Choroid plexus epithelial cell (primary cell): Measurements from ENCODE around the gene RUFY3.
"Not testable (repeated sequence)": the region's sequence is repeated elsewhere in the genome, so short reads cannot be mapped to it uniquely, and the experiment has no call there.

Source experiments
- DNase-seq: peaks from one replicate; pipeline ENCODE4 v3.0.0-alpha.2; 2010; ENCODE audit warnings: low read depth
- H3K4me3 ChIP-seq: 2 replicates; pipeline ENCODE4 v1.5.1; 2011; ENCODE audit warnings: low read depth, mild to moderate bottlenecking, control low read depth, low read length, moderate library complexity
- TF ChIP-seq, protein P1 (sequence below): conservative IDR thresholded peaks from 2 replicates; pipeline ENCODE4 v1.5.1; 2011; ENCODE audit warnings: low read depth, mild to moderate bottlenecking, control low read depth, inconsistent platforms, low read length, moderate library complexity

The RUFY3 gene

DNA sequence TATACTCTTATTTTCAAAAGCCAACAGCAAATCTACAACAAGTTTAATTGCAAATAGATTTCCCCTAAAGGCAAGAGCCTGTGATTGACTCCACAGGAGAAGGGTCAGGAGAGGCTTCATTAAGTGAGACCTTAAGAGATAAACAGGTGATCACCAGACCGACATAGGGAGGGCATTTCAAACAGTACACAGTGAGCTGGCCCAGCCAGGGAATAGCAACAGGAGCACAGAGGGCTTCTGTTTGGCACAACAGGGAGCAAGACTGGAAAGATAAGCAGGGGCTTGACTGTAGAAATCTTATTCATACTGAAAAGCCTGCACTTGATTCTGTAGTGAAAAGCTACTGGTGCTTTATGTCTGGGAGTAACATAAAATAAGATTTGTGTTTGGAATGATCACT, 3.9 kb downstream of the RUFY3 start:
- DNase-seq = no peak
- no peak overlapping the region for H3K4me3 ChIP-seq
- TF ChIP-seq, protein P1, sequence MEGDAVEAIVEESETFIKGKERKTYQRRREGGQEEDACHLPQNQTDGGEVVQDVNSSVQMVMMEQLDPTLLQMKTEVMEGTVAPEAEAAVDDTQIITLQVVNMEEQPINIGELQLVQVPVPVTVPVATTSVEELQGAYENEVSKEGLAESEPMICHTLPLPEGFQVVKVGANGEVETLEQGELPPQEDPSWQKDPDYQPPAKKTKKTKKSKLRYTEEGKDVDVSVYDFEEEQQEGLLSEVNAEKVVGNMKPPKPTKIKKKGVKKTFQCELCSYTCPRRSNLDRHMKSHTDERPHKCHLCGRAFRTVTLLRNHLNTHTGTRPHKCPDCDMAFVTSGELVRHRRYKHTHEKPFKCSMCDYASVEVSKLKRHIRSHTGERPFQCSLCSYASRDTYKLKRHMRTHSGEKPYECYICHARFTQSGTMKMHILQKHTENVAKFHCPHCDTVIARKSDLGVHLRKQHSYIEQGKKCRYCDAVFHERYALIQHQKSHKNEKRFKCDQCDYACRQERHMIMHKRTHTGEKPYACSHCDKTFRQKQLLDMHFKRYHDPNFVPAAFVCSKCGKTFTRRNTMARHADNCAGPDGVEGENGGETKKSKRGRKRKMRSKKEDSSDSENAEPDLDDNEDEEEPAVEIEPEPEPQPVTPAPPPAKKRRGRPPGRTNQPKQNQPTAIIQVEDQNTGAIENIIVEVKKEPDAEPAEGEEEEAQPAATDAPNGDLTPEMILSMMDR = no peak

DNA sequence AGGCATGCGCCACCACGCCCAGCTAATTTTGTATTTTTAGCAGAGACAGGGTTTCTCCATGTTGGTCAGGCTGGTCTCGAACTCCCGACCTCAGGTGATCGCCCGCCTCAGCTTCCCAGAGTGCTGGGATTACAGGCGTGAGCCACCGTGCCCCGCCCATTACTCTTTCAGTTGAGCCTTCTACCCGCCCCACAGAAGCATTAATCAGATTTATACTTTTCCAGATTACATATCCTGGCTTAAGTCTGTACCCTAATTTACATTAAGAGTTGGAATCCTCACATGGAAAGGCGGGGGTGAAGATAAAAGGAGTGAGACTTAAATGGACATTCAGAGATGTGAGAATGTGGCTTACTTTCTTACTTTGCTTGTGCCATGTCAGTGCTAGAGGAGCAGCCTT, 4.8 kb downstream of the RUFY3 start:
- H3K4me3 ChIP-seq = not testable (repeated sequence)

DNA sequence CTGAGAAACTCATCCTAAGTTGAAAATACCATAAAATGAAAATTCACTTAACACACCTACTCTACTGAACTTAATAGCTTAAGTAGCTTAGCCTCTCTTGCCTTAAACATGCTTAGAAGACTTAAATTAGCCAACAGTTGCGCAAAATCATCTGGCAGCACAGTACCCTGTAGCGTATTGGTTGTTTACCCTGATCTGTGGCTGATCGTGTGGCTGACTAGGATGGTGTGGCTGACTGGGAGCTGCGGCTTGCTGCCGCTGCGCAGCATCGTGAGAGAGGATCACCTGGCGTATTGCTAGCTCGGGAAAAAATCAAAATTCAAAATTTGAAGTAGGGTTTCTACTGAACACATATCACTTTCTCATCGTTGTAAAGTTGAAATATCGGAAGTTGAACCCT, 6.3 kb downstream of the RUFY3 start:
- TF ChIP-seq, protein P1 = no peak
- DNase-seq = no peak
- H3K4me3 ChIP-seq = no peak overlapping the region

More for the DNA sequence above, 4.8 kb downstream of the RUFY3 start:
- not testable (repeated sequence) for DNase-seq

DNA sequence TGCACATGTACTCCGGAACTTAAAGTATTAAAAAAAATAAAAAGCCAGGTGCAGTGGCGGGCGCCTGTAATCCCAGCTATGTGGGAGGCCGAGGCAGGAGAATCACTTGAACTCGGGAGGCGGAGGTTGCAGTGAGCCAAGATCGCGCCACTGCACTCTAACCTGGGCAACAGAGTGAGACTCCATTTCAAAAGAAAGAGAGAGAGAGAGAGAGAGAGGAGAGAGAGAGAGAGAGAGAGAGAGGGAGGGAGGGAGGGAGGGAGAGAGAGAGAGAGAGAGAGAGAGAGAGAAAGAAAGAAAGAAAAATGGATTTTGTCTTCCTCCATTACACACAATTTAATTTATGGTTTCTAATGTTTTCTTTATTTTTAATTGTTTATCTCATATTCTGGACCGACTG, 11.1 kb downstream of the RUFY3 start:
- not testable (repeated sequence) for DNase-seq, H3K4me3 ChIP-seq

DNA sequence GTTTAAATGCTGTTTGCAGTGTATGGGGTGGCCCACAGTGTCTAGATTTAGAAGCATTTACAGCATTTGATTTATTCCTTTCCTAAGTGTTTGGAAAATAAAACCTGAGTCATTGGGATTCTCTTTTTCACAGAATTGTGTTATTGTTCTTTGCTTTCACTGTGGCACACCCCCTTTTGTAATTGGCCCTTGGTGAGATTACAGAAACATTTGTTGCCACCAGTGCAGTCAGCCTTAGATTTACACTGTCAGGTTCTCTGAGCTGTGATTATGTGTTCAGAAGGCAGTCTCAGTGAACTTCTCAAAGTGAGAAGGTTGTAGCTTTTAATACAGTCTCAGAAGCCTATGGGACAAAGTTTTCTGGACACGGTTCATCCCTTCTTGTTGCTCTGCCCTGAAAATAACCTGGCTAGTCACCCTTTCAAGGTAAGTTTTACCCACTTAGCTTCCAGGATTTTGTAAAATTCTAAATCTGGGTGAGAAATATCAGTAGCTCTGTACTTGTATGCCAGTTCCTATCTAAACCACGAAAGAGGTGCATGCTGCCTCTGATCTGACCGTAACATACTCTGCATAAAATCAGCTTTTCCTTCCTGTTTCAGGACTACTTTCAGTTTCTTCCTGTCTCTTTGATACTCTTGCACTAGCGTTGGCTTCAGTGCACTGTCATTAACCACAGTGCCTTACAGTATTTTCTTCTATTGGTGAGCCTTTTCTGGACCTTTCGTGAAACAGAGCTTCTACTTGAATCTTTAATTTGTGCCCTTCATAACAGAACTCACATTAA, 12.6 kb downstream of the RUFY3 start:
- DNase-seq = peak; percentile 68
- TF ChIP-seq, protein P1 = no peak
- peak overlapping the region; percentile 45 for H3K4me3 ChIP-seq

DNA sequence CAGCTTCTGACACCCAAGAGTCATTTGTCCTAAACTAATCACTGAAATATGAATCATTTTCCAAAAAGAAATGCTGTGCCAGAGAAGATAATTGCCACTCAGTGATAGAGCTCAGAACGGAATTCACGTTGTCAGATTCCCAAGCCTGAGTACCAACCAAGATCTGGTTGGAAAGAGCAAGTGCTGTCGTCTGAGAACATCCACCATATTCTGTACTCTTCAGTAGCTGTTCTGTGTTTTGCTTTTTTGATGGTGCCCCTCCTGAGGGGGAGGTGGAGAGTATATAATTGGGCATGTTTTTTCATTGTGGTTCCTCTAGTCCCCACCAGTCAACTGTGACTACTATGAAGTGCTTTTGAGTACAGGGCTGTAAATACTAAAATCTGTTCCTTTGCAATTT, 13.2 kb downstream of the RUFY3 start:
- DNase-seq = no peak
- TF ChIP-seq, protein P1 = no peak
- peak overlapping the region; percentile 45 for H3K4me3 ChIP-seq

DNA sequence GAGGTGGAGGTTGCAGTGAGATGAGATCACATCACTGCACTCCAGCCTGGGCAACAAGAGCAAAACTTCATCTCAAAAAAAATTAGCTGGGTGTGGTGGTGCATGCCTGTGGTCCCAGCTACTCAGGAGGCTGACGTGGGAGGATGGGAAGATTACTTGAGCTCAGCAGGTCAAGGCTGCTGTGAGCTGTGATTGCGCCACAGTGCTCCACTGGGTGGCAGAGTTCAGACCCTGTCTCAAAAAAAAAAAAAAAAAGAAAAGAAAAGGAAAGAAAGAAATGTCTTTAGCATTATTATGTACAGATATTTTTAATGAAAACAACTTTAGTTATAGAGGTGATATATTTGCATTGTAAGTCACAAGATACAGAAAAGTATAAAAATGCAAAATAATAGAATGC, 14.2 kb downstream of the RUFY3 start:
- DNase-seq = peak; percentile 82
- not testable (repeated sequence) for H3K4me3 ChIP-seq

DNA sequence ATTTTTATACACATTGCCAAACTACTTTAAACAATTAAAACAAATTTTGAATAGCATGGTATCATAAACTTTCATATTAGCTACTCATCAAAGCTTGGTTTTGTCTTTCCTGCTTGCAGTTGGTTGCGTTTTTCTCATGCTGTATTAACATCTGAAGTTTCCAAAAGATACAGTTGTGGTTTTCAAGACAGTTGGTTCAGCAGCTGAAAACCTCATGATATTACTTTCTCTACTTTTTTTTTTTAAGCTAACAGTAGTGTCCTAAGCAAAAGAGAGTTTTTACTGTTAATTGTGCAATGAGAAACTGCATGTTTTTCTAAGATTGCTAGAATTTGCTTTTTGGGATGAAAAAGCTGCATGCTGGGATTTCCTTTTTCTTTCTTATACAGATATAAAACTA, 15.2 kb downstream of the RUFY3 start:
- peak; percentile 56 for DNase-seq
- TF ChIP-seq, protein P1 = no peak
- H3K4me3 ChIP-seq = no peak overlapping the region

DNA sequence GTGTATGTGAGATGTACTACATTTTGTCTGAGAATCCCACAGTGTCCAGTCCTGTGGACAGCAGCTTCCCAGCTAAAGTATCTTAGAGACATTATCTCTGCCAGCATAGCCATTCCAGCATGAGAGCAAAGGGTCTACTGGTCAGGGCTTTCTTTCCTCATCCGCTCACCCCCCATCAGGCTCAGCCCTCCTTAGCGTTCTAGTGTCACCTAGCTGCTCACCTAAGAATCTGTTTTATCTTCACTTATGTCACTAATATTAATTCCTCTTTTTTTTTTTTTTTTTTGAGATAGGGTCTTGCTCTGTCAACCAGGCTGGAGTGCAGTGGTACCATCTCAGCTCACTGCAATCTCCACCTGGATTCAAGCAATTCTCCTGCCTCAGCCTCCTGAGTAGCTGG, 15.6 kb downstream of the RUFY3 start:
- TF ChIP-seq, protein P1 = no peak

More for the DNA sequence above, 15.6 kb downstream of the RUFY3 start:
- H3K4me3 ChIP-seq = no peak overlapping the region
- DNase-seq = no peak
